Prostate gland (tissue), 2 donors: ENCODE results near the gene RARB. TPM values are rescaled to one million over a fixed set of nuclear protein-coding genes. Genes with fewer than 3 reads are reported as not detected.

Source experiments
- DNase-seq: peaks from one replicate; pipeline ENCODE4 v3.0.0-alpha.2; 2019; ENCODE audit warnings: low spot score
- H3K27ac ChIP-seq, 2 donors: fragments of 200-600 bp; sonication (generic); 2 replicates each; pipeline ENCODE4 v1.5.1; 2017 to 2019
- H3K27me3 ChIP-seq: fragments of 200-600 bp; sonication (generic); replicated peaks from 2 replicates; pipeline ENCODE4 v1.5.1; 2019; ENCODE audit not compliant: insufficient read depth
- H3K36me3 ChIP-seq, 2 donors: fragments of 200-600 bp; sonication (generic); 1 replicate in 1 of 2; 2 replicates in 1 of 2; pipeline versions ENCODE4 v1.5.1 to v1.8.1; 2017 to 2019
- H3K4me1 ChIP-seq: fragments of 200-600 bp; sonication (generic); replicated peaks from 2 replicates; pipeline ENCODE4 v1.5.1; 2019
- H3K4me3 ChIP-seq, 2 donors: fragments of 200-600 bp; sonication (generic); 2 replicates each; pipeline ENCODE4 v1.5.1; 2017 to 2019
- H3K9me3 ChIP-seq: fragments of 200-600 bp; sonication (generic); 2 replicates; pipeline ENCODE4 v1.5.1; 2017
- CTCF ChIP-seq, 4 experiments: fragments of 200-600 bp in 2 of 4; fragments of 450-650 bp in 2 of 4; sonication (generic) in 2 of 4; IDR thresholded peaks; 1 replicate in 3 of 4; 2 replicates in 1 of 4; pipeline ENCODE4 v1.5.1; 2016 to 2019; ENCODE audit warnings: antibody characterized with exemption in 4 of 4, mild to moderate bottlenecking in 2 of 4, moderate library complexity in 2 of 4
- POLR2A ChIP-seq: fragments of 450-650 bp; IDR thresholded peaks from one replicate; pipeline ENCODE4 v1.6.1; 2016; ENCODE audit warnings: antibody characterized with exemption, mild to moderate bottlenecking
- POLR2AphosphoS5 ChIP-seq: sonication (generic); formaldehyde crosslinking; IDR thresholded peaks from one replicate; pipeline ENCODE4 v1.6.1; 2017; ENCODE audit warnings: antibody characterized with exemption
- WGBS: methylation state at CpG from one replicate; pipeline ENCODE4 v1.1.5; 2018; 5-methylcytosine and 5-hydroxymethylcytosine counted together
- intact Hi-C: fragments of 100-400 bp; cut with DNase I; formaldehyde crosslinking; loops from one replicate; pipeline ENCODE4 v1.14.2; 2022
- total RNA-seq, 2 donors: library from RNA; depleted of rRNA; stranded (reverse); fragments of >200 nt; gene quantifications; one replicate each; pipeline ENCODE4 v1.1.0, GENCODE V29; 2016

The RARB gene
- total RNA-seq, 2 donors from 2014 or later = 4.4 to 17.2 TPM

GRCh38 chr3:25572919-25573385 lies 144.9 kb downstream of the RARB start:
- intact Hi-C loops = loop anchor here (5.0 to 10.0 kb wide), 2 partner anchors 58 to 146 kb away; partner anchors contain the start of gene RARB
- TF ChIP-seq CTCF (IDR thresholded peaks at IDR 0.05) (no peak), POLR2AphosphoS5 (no peak), POLR2A (no peak)

GRCh38 chr3:25573386-25574171 lies 145.5 kb downstream of the RARB start:
- DNase-seq = no peak
- WGBS = 55% methylated on average over 19 of the region's 19 CpGs
- no peak overlapping the region for H3K4me3 ChIP-seq
- H3K27ac ChIP-seq = peak overlapping the region; percentile 49 to 60
- H3K4me1 ChIP-seq = no peaks in the 10 kb centered on the region
- H3K9me3 ChIP-seq = no peaks in the 10 kb centered on the region
- H3K36me3 ChIP-seq = no peaks in the 10 kb centered on the region
- TF ChIP-seq POLR2A (no peak), CTCF (IDR thresholded peaks at IDR 0.05) (no peak), POLR2AphosphoS5 (no peak)
- H3K27me3 ChIP-seq = no peaks in the 10 kb centered on the region
- intact Hi-C loops = loop anchor here (5.0 to 10.0 kb wide), 2 partner anchors 59 to 146 kb away; partner anchors contain the start of gene RARB

More at GRCh38 chr3:25572919-25573385, 144.9 kb downstream of the RARB start:
- no peaks in the 10 kb centered on the region for H3K4me1 ChIP-seq
- no peaks in the 10 kb centered on the region for H3K9me3 ChIP-seq
- H3K27me3 ChIP-seq = no peaks in the 10 kb centered on the region
- WGBS = 84% methylated on average over 14 of the region's 14 CpGs
- no peak overlapping the region for H3K4me3 ChIP-seq
- no peak for DNase-seq
- H3K27ac ChIP-seq = peak overlapping the region; percentile 49 to 60
- H3K36me3 ChIP-seq = no peaks in the 10 kb centered on the region

GRCh38 chr3:25574172-25574765 lies 146.2 kb downstream of the RARB start:
- Histone ChIP-seq H3K9me3 (no peaks in the 10 kb centered on the region), H3K27ac (peak overlapping the region; percentile 49 to 60), H3K4me3 (no peak overlapping the region), H3K4me1 (no peaks in the 10 kb centered on the region), H3K36me3 (no peaks in the 10 kb centered on the region), H3K27me3 (no peaks in the 10 kb centered on the region)
- intact Hi-C loops = loop anchor here (5.0 to 10.0 kb wide), 2 partner anchors 59 to 147 kb away; partner anchors contain the start of gene RARB
- no peak for TF ChIP-seq POLR2AphosphoS5
- no peak for TF ChIP-seq CTCF (IDR thresholded peaks at IDR 0.05)
- TF ChIP-seq POLR2A = no peak
- no peak for DNase-seq
- WGBS = 97% methylated on average over 16 of the region's 16 CpGs

GRCh38 chr3:25575001-25575400 lies 146.9 kb downstream of the RARB start:
- Histone ChIP-seq H3K4me3 (no peak overlapping the region), H3K27me3 (no peaks in the 10 kb centered on the region), H3K27ac (no peak overlapping the region), H3K4me1 (no peaks in the 10 kb centered on the region), H3K36me3 (no peaks in the 10 kb centered on the region), H3K9me3 (no peaks in the 10 kb centered on the region)
- TF ChIP-seq POLR2A (no peak), CTCF (IDR thresholded peaks at IDR 0.05) (no peak), POLR2AphosphoS5 (no peak)
- no peak for DNase-seq
- intact Hi-C loops = loop anchor here (10.0 kb wide), 1 partner anchor 60 kb away; no protein-coding TSS in a partner anchor
- WGBS = 94% methylated on average over 12 of the region's 12 CpGs
